ENCODE results near the gene SGCB.

SGCB gene

DNA sequence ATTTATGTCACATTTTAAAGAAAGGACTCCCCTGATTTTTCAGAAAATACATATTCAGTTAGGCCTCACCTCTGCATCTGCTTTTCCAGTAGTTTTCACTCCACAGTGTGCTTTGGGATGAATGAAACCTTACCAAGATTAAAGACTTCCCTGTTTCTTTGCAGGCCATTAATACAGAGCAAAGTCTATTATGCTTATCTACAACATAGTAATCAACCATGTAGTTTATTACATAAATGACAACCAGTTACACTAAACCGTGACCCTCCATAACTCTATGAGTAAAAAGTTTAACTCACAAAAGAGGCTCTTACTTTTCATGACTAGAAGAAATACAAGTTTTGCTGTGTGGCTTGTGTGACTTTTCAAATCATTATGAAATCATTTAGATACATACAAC, 20.3 kb downstream of the SGCB start:
- no peak for DNase-seq

DNA sequence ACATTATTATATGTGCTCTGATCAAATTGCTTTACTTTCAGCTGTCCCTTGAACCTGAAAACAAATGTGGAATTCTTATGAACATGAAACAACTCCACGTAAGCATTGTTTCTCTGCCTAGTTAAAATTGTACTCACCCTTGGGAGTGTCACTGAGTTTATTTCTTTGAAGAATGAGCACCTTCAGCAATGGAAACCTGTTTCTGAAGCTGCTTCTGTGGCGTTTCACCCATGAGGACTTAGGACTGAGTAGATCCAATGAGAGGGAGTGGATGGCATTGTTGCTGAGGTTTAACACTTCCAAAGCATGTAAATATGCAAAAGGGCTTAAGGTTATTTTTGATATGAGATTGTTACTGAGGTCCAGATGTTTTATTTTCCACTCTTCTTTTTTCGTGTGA, 21.1 kb downstream of the SGCB start:
- no peak for DNase-seq

DNA sequence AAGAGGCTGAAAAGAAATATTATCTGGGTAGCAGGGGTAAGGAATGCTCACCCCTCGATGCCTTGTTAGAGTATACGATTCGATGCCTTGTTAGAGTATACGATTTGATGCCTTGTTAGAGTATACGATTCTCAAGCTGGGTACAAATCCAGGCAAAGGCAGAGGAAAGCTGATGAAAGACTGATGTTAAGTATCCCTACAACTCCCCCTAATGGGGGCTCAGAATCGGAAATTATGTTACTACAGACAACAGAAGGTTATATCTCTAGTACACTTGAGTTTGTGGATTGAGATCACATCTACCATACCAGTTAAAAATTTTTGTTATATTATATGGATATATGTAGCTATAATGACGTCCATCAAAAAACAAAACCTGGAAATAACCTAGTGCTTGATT, 22.7 kb downstream of the SGCB start:
- DNase-seq = no peak

DNA sequence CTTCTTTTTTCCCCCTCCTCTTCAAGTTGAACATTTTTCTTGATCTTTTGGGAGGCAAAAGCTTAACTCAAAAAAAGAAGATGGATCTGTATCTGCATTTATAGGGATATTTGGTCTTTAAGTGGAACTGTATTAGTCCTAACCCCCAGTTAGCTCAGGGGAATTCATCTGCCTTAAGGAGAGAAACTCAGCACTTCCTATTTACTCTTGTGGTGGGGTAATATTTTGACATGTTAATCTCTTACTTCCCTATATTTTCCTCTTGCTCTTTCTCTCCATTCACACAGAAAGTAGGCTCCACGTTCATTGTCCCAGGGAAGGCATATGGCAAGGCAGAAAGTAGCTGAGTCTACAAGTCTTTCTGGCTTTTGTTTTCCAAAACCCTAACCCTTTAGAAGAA, 23.2 kb downstream of the SGCB start:
- DNase-seq = no peak

DNA sequence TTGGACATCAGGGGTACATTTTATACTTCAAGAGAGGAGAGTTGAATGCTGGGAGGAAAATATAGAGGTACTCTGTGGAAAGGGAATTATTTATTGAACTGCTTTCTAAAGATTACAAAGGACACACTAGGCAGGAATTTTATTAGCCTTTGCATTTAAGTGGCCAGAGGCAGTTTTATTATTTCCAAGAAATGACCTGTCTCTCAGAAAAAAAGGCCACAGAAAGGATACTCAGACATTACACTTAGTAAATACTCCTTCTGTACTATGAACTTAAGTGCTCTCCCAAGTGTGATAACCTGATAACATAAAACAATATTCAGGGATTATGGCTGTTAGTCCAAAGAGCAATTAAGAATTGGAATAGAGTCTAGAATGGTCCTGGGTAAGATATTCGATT, 25.4 kb downstream of the SGCB start:
- DNase-seq = no peak

DNA sequence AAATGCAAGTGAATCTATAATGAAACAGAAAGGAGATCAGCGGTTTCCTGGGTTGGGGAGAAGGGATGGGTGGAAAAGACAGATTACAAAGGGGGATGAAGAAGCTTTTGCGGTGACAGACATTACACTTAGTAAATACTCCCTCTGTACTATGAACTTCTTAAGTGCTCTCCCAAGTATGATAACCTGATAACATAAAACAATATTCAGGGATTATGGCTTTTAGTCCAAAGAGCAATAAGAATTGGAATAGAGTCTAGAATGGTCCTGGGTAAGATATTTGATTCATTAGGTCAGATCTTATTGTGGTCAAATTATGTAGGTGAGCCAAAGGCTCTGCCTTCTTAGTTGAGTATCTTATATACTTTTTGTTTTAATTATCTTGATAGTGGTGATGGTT, 27.1 kb downstream of the SGCB start:
- DNase-seq = no peak

DNA sequence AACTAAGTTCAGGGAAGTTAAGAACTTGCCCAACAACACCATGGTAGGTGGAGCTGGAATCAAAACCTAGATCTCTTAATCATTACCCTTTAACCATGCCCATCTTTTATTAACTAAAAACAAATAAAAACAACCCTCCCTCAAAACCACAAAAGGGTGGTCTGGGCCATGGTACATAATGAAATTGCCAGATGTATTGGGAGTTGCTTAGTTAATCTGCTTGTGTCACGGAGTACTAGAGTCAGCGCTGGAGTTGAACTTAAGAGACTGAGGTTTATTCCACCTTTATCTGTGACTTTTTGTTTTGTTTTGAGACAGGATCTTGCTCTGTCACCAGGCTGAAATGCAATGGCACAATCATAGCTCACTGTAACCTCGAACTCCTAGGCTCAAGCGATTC, 31.2 kb downstream of the SGCB start:
- DNase-seq = no peak

DNA sequence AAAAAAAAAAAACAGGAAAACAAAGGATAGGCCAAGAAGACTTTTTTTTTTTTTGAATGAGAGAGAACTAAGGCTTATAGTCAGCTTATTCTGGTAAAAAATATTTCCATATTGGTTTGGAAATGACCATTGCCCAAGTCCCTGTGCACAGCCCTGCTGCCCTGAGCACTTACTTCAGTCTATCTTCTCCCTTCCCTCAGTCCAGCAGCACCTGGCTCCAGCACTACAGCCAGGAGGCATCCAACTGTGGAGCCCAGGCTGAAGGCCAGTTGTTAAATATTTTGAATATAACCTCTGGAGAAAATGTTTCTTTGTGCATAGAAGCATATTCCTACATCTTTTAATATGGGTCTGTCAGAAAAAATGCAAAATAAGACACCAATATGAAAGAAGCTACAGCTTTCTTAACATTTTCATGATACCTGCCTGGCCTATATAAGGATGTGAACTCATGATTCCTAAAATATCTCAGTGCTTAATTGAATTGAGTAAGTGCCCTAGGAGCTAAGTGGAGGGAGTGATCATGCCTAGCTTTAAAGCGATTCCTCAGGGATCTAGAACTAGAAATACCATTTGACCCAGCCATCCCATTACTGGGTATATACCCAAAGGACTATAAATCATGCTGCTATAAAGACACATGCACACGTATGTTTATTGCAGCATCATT, 32.4 kb downstream of the SGCB start:
- no peak for DNase-seq

DNA sequence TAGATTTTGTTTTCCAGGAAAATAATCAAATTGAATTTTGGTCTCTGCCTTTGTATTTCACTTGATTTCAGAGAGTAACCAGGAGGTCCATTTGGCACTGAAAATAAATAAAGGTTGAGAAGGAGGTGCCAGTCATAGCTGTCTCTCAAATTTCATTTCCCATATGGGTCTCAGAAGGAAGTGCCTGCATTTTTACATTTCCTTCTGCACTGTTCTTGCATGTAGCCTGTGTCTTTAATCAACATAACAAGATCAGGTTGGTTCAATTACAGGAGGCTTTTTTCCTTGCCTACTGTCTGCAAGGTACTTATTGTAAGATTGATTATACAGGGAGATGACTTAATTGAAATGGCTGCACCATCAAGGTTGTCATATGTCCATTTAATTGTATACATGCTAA, 33.7 kb downstream of the SGCB start:
- DNase-seq = no peak

DNA sequence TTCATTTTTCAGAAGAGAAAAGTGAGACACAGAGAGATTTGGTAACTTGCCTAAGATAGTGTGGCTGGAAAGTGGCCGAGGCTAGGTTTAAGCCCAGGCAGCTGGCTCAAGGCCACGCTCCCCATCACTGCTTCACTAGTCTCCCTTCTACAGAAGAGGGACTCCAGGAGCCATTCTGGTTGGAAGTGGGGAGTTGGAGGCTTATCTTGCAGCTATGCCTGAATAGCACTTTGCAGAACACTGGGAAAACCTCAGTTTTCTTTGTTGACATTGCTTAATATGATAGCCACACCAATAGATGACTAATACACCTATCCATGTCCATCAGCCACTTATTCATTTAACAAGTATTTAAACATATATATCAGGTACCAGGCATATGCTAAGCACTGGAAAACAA, 36.5 kb downstream of the SGCB start:
- no peak for DNase-seq

DNA sequence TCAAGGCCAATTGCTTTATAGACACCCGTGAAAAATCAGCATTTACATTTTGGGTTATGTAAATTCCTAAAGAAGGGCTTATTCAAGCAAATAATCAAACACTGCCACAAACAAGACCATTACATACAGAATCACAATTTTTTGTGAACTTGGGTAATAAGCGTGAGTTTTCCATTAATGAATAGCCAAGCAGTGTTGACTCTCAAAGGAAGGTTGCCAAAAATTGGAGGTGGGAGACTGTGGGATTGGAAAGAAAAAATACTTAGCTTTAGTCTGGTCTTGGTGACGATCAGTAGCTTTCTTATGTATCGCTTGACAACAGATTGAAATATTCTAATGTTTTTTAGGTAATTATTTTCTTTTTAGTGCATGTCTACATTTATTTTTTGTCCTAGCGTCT, 38.8 kb downstream of the SGCB start:
- no peak for DNase-seq

DNA sequence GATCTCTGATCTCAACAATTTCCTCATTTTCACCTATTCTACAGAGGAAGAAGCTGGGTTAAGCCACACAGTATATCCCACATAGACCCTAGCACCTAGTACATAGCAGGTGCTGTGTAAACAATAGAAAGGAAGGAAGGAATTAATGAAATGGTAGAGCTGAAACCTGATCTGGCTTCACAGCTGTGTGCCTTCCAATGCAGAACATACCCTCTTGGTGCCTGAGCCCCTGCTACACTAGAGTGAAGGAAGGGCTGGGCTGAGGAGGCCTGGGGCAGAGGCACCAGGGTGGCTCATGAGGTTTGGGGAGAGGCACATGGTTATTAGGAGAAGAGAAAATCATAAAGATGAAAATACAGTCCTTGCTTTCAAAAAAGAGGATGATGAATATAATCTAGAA, 39.3 kb downstream of the SGCB start:
- no peak for DNase-seq

DNA sequence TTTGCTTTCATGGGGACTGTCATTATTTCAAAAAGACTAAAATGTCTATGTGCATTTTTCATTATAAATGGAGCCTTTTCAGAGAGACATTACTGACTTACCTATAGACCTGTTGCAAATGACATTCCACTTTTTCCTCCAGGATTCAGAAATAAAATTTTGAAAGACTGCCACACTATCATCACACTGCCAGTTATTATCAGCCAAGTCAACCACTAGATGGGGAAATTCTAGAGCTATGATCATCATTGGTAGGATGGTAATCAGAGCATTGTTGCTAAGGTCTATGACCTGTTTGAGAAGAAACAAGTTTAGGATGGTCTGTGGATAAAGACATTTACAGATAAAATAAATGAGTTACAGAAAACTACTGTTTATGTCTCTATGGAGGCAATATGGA, 40.5 kb downstream of the SGCB start:
- DNase-seq = no peak

DNA sequence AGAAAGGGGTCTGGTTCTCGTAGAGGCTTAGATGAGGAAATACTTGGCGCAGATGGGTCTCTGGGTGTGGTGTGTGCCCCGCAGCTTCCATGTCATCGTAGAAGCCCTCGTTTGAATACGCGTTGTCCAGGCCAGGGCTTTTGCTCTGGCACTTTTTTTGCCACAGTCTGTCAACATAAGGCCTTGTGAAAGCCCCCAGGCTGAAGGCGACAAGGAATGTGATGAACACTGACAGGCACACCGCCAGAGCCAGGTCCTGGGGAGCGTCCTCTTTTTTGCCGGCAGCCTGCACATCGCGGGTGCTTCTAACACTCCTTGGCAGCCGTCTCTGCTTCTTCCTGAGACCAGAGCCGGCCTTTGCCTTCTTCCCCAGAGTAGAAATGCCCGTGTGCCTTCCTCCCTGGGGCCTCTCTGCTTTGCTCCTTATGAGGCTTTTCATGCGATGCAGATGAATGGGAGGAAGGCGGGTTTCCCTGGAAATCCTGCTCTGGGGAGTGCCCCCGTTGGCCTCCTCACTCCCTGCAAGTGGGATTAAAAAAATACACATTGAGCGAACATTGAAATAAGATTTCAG, 42.4 kb downstream of the SGCB start:
- no peak for DNase-seq

Data from CD4-positive, alpha-beta T cell treated with Interferon alpha-2 for 1 hour (primary cell).